T follicular helper cell (primary cell): ENCODE data around the gene CCNL2.
"Not testable (repeated sequence)": the region's sequence is repeated elsewhere in the genome, so short reads cannot be mapped to it uniquely, and the experiment has no call there.

Experiments
- DNase-seq: peaks from one replicate; pipeline ENCODE4 v3.0.0-alpha.2; 2020; ENCODE audit warnings: low read depth

The CCNL2 gene

DNA sequence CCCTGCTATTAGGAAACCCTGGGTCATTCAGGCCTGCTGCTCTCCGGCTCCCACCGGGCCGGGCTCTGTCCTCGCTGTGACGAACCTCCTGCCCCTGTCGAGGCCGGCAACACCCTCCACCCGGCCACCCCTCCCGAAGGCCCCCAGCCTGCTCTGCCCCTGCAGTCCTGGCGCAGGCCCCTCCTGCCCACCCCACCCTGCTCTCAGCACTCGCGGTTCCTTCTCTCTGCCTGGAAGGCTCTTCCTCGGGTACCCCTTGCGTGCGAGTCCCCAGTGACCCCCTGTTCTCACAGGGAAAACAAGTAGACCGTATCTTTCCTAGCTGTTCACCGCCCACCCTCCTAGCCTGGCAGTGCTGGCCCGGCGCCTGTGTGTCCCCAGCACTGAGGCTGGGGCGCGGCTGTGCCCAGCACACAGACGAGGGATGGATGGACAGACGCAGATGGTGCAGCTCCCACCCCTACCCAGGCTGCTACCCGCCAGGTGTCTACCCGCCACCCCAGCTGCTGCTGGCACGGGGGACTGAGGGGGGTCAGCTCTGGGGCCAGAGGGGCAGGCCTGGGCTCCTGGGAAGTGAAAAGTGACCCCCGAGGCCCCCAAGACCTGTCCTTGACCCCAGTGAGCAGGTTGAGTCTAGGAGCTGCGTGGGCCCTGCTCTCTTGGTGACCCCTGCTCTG, 33.3 kb upstream of the CCNL2 start:
- no peak for DNase-seq

DNA sequence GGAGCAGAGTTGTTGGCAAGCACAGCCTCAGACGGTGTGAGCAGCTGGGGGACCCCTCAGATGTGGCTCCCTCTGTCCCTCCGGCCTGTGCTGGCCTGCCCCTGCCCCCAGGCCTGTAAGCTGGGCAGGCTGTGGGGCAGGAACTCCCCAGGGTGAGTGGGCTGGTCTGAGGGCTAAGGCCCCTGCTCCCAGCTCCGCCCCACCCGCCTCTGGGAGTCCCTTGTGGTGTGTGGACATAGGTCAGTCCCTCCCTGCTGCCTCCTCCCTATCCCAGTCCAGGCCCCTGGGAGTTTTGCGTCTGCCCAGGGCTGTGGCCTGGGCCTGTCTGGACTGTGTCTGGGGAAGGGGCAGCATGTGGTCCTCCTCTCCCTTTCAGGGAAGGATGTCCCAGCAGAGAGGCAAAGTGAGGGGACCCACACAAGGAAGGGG, 32.7 kb upstream of the CCNL2 start:
- no peak for DNase-seq

DNA sequence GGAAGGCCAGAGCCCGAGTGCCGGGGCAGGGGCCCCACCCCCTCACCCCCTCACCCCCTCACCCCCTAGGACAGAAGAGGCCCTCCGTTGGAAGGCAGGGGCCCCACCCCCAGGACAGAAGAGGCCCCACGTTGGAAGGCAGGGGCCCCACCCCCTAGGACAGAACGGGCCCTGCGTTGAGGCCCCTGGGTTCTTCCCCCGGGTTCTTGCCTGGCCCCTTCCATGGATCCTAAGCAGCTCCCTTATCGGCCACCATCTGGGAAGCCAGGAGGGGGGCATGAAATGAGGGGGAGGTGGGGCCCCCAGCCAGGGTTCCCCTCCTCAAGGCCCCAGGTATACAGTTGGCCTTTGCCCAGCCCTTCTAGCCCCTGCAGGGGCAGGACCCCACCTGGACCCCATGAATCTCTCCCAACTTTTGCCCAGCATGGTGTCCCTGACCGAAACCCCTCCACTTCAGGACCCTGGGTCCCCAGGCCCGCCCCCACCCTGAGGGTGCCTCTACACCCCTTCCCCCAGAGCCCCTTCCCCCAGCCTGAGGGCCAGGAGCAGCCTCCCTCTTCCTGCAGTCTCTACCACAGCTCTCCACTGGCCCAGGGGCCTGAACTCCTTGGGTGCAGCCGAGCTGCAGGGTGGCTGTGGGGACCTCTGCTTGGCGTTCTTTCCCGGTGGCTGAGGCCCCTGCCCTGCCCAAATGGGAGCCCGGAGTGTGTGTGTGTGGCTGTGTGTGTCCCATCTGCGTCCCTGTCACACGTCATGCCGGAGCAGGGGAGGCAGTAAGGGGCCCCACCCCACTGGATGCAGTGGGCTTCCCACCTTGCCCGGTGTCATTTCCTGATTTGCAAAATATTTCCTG, 32.1 kb upstream of the CCNL2 start:
- no peak for DNase-seq

DNA sequence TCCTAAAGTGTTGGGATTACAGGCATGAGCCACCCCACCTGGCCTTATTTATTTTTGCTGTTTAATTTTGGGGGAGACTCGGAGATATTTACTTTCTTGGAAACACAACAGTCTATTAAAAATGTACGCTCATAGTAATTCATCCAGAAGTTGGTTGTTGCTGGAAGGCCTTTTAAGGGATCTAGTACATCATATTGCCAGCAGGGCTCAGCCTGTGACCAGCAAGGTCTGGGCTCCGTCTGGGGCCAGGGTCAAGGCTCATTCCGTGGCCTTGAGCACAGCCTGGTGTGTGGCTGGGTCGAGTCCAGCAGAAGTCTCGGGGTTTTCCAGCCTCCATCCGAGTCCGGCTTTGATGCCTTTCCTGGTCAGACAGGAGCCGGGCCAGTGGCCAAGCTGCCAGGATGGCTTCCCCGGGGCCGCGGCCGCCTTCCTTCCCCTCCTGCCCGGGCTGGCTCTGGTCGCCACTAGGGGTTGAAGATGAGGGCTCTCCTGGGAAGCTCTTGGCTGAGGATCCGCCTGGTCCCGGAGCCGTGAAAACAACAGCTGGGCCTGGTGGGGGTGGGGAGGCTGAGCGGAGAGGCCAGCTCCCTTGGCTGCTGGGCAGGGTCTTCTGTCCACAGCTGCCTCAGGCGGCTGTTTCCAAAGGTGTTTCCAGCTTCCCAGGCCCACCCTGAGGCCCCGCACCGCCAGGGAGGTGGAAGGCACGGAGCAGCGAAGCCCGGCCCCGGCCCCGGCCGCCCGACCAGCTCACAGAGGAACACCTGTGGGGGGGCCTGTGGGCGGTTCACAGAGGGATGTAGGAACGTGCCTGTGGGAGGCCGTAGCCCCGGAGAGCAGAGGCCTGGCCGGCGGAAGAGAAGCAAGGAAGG, 31.2 kb upstream of the CCNL2 start:
- no peak for DNase-seq

DNA sequence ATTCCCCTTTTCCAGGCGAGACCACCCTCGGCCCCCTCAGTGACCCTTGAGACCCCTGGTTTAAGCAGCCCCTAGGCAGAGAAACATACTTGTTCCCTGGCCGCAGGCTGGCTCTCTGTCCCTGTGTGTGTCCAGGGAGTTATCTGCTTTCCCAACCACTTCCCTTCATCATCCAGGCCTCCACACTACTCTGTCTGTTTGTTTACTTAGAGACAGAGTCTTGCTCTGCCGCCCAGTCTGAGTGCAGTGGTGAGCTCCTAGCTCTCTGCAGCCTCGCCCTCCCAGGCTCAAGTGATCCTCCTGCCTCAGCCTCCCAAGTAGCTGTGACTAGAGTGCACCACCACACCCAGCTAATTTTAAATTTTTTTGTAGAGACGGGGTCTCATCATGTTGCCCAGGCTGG, 30.5 kb upstream of the CCNL2 start:
- DNase-seq = no peak

DNA sequence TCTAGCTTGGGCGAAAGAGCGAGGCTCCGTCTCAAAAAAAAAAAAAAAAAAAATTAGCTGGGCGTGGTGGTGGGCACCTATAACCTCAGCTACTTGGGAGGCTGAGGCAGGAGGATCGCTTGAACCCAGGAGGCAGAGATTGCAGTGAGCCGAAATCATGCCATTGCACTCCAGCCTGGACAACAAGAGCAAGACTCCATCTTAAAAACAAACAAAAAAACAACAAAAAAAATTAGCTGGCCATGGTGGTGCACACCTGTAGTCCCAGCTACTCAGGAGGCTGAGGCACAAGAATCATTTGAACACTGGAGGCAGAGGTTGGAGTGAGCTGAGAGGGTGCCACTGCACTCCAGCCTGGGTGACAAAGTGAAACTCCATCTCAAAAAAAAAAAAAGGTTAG, 29.8 kb upstream of the CCNL2 start:
- not testable (repeated sequence) for DNase-seq

DNA sequence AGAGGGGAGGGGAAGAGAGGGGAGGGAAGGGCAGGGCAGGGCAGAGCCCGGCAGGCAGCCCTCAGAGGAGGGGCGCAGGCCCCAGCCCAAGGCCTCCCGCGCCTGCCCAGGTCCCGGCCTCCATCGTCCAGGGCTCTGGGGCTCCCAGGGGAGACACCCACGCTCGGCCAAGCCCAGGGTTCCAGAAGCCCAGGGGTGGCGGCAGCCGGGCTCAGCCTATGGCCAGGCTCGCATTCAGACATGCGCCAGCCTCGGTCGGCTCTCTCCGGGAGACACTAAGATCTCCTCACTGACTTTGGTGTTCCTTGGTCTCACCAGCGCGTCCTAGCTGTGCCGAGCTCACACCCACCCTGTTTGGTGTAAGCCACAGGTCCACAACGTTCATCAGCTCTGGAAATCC, 29.0 kb upstream of the CCNL2 start:
- no peak for DNase-seq

DNA sequence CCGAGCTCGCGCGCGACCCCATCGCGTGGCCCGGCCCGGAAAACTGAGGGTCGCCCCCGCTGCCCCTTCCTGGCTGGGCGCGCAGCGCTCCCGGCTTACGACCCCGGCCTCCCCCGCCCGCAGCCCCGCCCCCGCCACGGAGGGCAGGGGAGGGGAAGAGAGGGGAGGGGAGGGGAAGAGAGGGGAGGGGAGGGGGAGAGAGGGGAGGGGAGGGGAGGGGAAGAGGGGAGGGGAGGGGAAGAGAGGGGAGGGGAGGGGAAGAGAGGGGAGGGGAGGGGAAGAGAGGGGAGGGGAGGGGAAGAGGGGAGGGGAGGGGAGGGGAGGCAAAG, 28.6 kb upstream of the CCNL2 start:
- DNase-seq = no peak

DNA sequence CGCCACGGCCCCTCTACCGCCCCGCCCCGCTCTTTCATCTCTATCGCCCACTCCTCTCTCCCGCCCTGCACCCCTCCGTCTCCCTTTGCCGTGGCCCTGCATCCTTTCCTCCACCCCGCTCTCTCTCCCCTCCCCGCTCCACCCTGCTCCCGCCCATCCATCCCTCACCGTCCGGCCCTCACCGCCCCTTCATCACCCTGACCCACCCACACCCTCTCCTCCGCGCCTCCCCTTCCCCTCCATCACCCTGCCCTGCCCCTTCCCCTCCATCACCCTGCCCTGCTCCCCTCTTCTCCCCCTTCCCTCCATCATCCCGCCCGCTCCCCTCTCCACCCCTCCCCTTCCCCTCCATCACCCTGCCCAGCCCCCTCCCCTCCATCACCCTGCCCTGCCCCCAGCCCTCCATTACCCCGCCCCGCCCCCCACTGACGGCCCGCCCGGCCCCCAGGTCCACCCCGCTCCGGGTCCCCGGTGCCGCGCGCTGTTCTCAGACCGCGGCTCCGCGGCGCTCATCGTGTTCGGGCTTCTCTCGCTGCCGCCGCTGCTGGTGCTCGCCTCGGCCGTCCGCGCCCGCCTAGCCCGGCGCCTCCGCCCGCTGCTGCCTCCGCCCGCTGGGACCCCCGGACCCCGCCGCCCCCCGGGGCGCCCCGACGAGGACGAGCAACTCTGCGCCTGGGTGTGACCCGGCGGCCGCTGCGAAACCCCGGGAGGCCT, 28.1 kb upstream of the CCNL2 start:
- DNase-seq = no peak

DNA sequence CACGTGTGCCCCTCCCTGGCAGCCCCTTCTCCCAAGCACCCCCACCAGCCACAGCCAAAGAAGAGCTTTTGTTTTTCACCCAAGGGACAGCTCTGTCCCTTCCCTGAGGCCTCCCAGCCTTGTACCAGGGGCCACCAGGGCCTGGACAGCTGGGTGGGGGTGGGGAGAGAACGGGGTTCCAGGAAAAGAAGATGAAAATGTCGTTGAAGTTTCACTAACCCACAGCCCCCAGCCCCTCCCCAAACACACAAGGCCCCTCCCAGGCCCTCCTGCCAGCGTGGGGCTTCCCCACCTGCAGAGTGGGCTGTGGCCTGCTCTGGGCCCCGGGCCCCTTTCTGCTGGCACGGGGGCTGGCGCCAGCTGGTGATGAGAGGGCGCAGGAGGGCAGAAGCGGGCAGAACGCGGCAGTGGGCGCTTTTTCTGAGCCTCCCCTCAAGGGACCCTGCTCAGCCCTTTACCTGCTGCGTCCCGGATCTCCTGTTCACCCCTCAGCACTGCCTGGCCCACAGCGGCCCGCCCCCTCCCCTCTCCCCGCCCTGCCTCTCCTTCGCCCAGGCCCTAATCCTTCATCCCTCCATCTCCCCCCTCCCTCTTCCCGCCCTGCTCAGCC, 27.5 kb upstream of the CCNL2 start:
- no peak for DNase-seq

DNA sequence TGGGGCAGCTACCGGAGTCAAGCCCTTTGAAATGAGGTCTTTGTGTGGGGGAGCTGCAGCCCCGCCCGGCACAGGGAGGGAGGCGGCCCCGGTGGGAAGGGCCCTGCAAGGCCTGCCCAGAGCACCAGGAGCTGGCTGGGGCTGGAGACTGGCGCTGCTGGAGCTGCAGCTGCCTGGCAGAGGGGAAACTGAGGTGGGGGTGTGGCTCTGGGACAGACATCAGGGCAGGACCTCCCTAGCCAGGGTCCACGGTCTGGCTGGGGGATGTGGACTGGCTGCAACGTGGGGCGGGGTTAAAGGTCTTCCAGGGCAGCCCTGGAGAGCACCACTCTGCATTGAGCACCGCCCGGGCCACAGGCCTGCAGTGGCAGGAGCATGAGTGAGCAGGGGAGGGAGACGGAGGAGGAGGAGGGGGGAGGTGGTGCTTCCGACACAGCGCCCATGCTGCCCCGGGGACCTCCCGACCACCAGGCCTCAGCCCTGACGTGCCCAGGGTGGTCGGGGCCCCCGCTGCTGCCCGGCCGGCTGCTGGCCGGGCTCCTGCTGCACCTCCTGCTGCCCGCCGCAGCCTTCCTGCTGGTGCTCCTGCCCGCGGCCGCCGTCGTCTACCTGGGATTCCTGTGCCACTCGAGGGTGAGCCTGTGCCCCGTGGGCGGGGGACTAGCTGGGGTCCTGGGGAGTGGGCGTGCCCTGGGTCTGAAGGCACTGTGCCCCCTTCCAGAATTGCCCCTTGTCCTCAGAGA, 26.8 kb upstream of the CCNL2 start:
- DNase-seq = no peak

DNA sequence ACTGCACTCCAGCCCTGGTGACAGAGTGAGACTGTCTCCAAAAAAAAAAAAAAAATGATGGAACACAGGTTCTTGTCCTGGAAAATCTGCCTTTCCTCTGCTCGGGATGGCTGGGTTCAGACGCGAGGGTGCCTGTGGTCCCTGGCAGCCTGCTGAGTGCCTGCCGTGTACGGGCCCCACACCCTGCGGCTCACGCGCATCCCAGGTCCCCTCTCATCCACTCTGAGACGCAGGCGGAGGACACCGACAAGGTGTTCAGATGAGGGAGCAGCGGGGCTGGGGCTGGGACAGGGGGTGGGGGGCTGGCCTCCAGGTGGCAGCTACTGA, 26.3 kb upstream of the CCNL2 start:
- no peak for DNase-seq

DNA sequence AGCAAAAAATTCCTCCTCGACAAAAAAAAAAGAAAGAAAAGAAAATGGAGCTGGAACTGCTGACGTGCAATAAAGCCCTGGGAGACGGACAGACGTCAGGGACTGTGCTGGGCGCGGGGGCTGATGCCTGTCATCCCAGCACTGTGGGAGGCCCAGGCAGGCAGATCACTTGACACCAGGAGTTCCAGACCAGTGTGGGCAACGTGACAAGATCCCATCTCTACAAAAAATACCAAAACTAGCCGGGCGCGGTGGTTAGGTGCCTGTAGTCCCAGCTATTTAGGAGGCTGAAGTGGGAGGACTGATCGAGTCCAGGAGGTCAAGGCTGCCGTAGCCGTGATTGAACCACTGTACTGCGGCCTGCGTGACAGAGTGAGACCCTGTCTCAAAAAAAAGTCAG, 25.6 kb upstream of the CCNL2 start:
- DNase-seq = no peak

DNA sequence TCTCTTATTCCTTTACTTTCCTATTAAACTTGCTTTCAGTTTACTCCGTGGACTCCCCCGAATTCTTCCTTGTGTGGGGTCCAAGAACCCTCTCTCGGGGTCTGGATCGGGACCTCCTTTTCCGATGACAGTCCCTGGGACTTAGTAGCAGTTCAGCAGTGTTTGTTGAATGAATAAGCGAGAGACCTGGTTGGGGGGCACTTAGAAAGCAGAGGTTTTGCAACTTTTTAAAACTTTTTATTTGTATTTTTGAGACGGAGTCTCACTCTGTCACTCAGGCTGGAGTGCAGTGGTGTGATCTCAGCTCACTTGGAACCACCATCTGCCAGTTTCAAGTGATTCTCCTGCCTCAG, 24.1 kb upstream of the CCNL2 start:
- no peak for DNase-seq

DNA sequence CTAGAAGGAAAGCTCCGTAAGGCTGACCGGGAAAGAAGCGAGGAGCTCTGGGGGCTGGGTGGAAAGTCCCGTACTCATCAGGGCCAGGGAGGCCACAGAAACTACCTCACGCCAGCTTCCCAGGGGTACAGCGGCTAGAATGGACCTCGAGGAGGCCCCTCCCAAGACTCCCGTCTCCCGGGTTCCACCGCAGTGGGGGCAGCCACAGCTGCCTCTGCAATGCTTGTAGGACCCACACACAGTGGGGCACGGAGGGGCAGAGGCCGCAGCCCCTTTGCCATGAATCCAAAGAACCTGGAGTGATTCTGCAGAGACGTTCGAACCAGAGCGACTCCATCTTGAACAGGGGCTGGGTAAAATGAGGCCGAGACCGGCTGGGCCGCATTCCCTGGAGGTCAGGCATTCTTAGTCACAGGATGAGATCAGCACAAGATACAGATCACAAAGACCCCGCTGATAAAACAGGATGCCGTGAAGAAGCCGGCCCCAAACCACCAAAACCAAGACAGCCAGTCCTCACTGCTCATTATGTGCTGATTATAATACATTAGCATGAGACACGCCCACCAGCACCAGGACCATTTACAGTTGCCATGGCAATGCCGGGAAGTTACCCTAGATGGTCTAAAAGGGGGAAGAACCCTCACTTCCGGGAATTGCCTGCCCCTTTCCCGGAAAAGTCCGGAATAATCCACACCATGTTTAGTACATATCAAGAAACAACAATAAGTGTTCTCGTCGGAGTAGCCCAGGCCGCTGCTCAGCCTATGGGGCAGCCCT, 23.5 kb upstream of the CCNL2 start:
- DNase-seq = no peak

DNA sequence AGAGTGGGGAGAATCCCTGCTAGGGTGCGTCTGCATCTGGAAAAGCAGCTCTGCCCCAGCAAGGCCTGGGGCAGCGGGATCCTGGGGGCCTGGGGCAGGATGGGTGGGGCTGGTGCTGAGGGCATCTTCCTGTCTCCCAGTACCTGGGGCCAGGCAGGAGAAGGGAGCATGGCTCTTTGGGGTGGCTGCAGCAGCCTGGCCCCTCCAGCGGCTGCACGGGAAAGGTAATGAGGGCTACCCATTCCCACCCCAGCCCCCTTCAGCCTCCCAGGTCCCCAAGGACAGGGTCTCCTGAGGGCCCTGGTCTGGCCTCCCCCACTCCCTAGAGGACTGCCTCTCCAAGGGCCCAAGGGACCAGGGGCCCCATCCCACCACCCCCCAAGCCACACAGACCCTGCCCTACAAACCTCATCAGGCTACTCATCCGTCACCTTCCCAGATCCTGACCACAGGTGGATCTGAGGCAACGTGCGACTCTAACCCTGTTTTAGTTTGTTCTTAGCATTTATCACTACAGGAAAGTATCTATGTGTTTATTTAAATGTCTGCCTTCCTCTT, 22.9 kb upstream of the CCNL2 start:
- DNase-seq = no peak

DNA sequence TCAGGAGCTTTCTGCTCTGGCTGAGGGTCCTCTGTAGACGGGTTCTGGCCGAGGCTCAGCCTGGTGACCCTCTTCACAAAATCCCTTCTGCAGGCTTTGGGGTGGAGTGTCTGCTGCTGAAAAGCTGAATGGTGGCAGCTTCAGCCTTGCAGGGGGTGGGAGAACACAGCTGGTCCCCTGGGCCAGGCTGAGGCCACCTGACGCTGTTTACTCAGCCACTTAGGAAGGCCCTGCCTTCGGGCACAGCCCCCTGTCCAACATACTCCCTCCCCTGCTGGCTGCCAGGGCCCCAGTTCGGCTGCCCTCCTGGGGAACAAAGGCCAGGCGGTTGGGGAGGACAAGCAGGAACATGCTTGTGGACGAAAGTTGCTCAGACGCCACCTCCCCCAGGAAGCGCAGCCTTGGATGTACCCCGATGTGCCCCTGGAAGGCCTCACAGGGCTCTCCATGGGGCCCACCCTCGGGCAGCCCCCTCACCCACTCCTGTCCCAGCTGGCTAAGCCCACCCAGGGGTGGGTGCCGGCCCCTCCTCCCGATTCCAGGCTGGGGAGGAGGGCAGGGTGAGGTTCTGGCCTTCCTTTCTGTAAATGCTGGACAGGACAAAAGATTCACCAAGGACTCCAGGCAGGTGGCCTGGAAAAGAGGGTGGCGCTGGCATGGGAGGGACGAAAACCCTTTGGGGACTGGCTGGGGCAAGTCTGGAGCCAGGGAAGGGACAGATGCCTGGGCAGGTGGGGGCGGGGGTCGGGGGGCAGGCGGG, 22.2 kb upstream of the CCNL2 start, which contains the start of gene ANKRD65:
Gene ANKRD65 (minus strand): TSS at position 130 of the 760 bp plus-strand sequence. CDS start 271 bp downstream, outside the sequence.
- no peak for DNase-seq

DNA sequence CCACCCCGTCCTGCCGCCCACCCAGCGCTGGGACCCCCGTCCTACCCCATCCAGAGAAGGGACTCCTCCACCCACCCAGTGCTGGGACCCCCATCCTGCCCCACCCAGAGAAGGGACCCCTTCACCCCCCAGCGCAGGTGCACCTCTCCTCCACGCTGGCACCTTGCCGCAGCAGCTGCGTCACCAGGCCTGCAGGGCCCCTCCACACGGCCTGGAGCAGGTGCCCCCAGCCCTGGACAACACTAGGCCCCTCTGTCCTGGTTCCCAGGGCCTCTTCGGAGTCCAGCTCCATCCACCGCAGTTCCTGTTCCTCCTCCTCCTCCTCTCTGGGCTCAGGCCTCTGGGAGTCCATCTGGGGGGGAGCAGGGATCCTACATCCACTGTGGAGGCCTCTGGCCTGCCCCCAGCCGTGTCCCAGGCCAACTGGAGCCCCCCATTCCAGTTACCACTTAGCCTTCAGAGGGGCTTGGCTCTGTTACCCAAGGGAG, 21.6 kb upstream of the CCNL2 start:
- no peak for DNase-seq
